Fibroblast of skin of right biceps (primary cell): ENCODE data around the gene C2CD4A.
"Not testable (repeated sequence)": the region's sequence is repeated elsewhere in the genome, so short reads cannot be mapped to it uniquely, and the experiment has no call there.

Experiments
- DNase-seq: peaks from one replicate; pipeline ENCODE4 v3.0.0-alpha.2; 2013

The C2CD4A gene

GRCh38 chr15:62066663-62067447, at the start of gene C2CD4A:
TSS of gene C2CD4A (plus strand) at chr15:62066977. CDS start at chr15:62067614, 637 bp downstream.
- DNase-seq: peak; percentile 53

GRCh38 chr15:62020576-62021160, 46.1 kb upstream of the C2CD4A start:
- DNase-seq: peak; percentile 26

GRCh38 chr15:62021991-62022600, 44.7 kb upstream of the C2CD4A start:
- DNase-seq: peak; percentile 1

- DNase-seq: no peak
Observed at GRCh38 chr15:62026487-62027262, 40.1 kb upstream of the C2CD4A start.

GRCh38 chr15:62027263-62027565, 39.6 kb upstream of the C2CD4A start:
- DNase-seq: no peak

- no peak for DNase-seq
Observed at GRCh38 chr15:62027916-62028315, 38.9 kb upstream of the C2CD4A start.

GRCh38 chr15:62035256-62035924, 31.4 kb upstream of the C2CD4A start:
- peak; percentile 82 for DNase-seq

GRCh38 chr15:62046078-62046743, 20.6 kb upstream of the C2CD4A start:
- no peak for DNase-seq

- DNase-seq: no peak
Observed at GRCh38 chr15:62047282-62047827, 19.4 kb upstream of the C2CD4A start.

GRCh38 chr15:62048254-62048653, 18.5 kb upstream of the C2CD4A start:
- not testable (repeated sequence) for DNase-seq

GRCh38 chr15:62050115-62050514, 16.7 kb upstream of the C2CD4A start:
- no peak for DNase-seq

GRCh38 chr15:62051166-62051565, 15.6 kb upstream of the C2CD4A start:
- DNase-seq: no peak

- DNase-seq: no peak
Observed at GRCh38 chr15:62052713-62053112, 14.1 kb upstream of the C2CD4A start.

GRCh38 chr15:62053439-62054085, 13.2 kb upstream of the C2CD4A start:
- DNase-seq: no peak

GRCh38 chr15:62054979-62055378, 11.8 kb upstream of the C2CD4A start:
- DNase-seq: no peak

- no peak for DNase-seq
Observed at GRCh38 chr15:62057341-62057980, 9.3 kb upstream of the C2CD4A start.

- DNase-seq: no peak
Observed at GRCh38 chr15:62058327-62059028, 8.3 kb upstream of the C2CD4A start.

GRCh38 chr15:62059108-62059815, 7.5 kb upstream of the C2CD4A start:
- peak; percentile 5 for DNase-seq

GRCh38 chr15:62059816-62060112, 7.0 kb upstream of the C2CD4A start:
- peak; percentile 38 for DNase-seq
